ENCODE results near the gene STK32B.

The STK32B gene

GRCh38 chr4:5488413-5488812 is 437.1 kb downstream of the STK32B start:
- no peak overlapping the region for H3K27ac ChIP-seq
- no peaks in the 10 kb centered on the region for H3K36me3 ChIP-seq
- H3K4me3 ChIP-seq (ENCODE audit: low read depth in 1 of 2, low read length in 1 of 2): no peak overlapping the region
- TF ChIP-seq CTCF (IDR thresholded peaks at IDR 0.05): no peak
- H3K4me1 ChIP-seq (ENCODE audit: control insufficient read depth in 1 of 2, insufficient read depth in 1 of 2, low read depth in 1 of 2, low read length in 1 of 2): no peaks in the 10 kb centered on the region
- no peaks in the 10 kb centered on the region for H3K27me3 ChIP-seq
- no peaks in the 10 kb centered on the region for H3K9me3 ChIP-seq

- Histone ChIP-seq H3K9me3 (no peaks in the 10 kb centered on the region), H3K27me3 (no peaks in the 10 kb centered on the region), H3K36me3 (no peaks in the 10 kb centered on the region), H3K4me3 (ENCODE audit: low read depth in 1 of 2, low read length in 1 of 2) (no peak overlapping the region), H3K4me1 (ENCODE audit: control insufficient read depth in 1 of 2, insufficient read depth in 1 of 2, low read depth in 1 of 2, low read length in 1 of 2) (no peaks in the 10 kb centered on the region), H3K27ac (no peak overlapping the region)
- no peak for TF ChIP-seq CTCF (IDR thresholded peaks at IDR 0.05)
Observed at GRCh38 chr4:5489260-5489659, 438.0 kb downstream of the STK32B start.

GRCh38 chr4:5497489-5497888 is 446.2 kb downstream of the STK32B start:
- H3K36me3 ChIP-seq: no peaks in the 10 kb centered on the region
- H3K9me3 ChIP-seq: no peaks in the 10 kb centered on the region
- H3K4me1 ChIP-seq (ENCODE audit: control insufficient read depth in 1 of 2, insufficient read depth in 1 of 2, low read depth in 1 of 2, low read length in 1 of 2): no peaks in the 10 kb centered on the region
- no peak for TF ChIP-seq CTCF (IDR thresholded peaks at IDR 0.05)
- no peak overlapping the region for H3K27ac ChIP-seq
- H3K27me3 ChIP-seq: no peaks in the 10 kb centered on the region
- H3K4me3 ChIP-seq (ENCODE audit: low read depth in 1 of 2, low read length in 1 of 2): no peak overlapping the region

DNA sequence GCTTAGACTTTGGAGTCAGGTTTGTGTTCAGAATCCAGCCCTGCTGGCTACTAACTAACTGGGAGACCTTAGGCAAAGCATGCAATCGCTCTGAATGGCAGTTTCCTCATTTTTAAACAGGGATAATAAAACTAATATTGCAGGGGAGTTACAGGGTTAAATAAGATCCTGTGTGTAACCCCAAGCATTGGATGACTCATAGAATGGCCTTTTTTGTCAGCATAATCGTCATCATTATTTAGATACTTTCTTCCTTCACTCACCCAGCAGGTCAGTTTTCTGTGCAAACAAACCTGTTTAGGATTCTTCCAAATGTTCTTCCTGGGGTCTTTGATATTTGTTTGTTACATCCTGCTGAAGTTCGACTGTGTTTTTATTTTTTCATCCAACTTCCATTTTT is 448.9 kb downstream of the STK32B start:
- TF ChIP-seq CTCF (IDR thresholded peaks at IDR 0.05): no peak
- H3K27me3 ChIP-seq: no peaks in the 10 kb centered on the region
- no peaks in the 10 kb centered on the region for H3K4me1 ChIP-seq (ENCODE audit: control insufficient read depth in 1 of 2, insufficient read depth in 1 of 2, low read depth in 1 of 2, low read length in 1 of 2)
- H3K27ac ChIP-seq: no peak overlapping the region
- no peaks in the 10 kb centered on the region for H3K36me3 ChIP-seq
- H3K9me3 ChIP-seq: no peaks in the 10 kb centered on the region
- H3K4me3 ChIP-seq (ENCODE audit: low read depth in 1 of 2, low read length in 1 of 2): no peak overlapping the region

DNA sequence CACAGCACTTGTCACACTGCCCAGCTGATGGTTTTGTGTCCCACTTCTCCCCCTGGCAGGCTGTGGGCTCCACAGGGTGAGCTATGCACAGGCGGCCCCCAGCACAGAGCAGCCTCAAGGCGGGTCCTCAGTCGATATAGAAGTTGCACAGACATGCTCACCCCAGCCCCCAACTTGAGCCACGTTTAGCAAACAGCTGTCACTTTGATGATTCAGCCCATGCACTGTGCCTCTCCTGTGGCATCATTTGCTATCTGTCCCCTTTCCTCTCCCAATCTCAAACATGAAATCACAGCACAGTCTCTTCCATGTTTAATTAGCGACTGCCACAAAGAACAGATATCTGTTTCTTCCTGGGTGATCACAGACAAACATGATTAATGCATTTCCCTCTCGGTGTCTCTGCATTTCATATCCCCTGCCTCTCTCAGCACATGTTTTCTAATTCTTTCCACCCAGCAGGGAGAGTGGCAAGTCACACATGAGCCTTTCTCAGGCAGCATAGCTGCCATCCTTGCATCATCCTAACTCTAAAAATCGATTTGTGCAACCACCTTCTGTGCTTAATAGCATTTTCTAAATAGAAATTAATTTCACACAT is 452.2 kb downstream of the STK32B start:
- TF ChIP-seq CTCF (IDR thresholded peaks at IDR 0.05): no peak
- no peaks in the 10 kb centered on the region for H3K4me1 ChIP-seq (ENCODE audit: control insufficient read depth in 1 of 2, insufficient read depth in 1 of 2, low read depth in 1 of 2, low read length in 1 of 2)
- H3K27ac ChIP-seq: no peak overlapping the region
- H3K27me3 ChIP-seq: no peaks in the 10 kb centered on the region
- no peaks in the 10 kb centered on the region for H3K36me3 ChIP-seq
- H3K4me3 ChIP-seq (ENCODE audit: low read depth in 1 of 2, low read length in 1 of 2): no peak overlapping the region
- no peaks in the 10 kb centered on the region for H3K9me3 ChIP-seq

DNA sequence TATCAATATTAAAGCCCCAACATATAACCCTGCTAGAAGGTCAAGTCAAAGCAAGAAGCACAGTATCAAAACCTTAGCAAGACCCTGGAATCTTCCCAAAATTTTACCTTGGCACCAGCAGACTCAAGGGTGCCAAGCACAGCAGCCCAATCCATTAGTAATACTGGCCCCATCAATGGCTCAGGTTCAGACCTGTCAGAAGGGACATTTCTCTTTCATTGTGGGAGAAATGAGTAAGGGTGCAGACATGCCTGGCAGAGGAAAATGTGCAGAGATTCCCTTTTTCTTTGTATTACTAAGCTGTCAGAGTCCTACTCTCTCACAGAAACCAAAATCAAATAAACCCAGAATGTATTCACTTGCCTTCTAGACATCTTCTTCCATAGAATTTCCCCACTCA is 453.2 kb downstream of the STK32B start:
- H3K9me3 ChIP-seq: no peaks in the 10 kb centered on the region
- H3K27me3 ChIP-seq: no peaks in the 10 kb centered on the region
- no peak overlapping the region for H3K27ac ChIP-seq
- no peak overlapping the region for H3K4me3 ChIP-seq (ENCODE audit: low read depth in 1 of 2, low read length in 1 of 2)
- TF ChIP-seq CTCF (IDR thresholded peaks at IDR 0.05): no peak
- no peaks in the 10 kb centered on the region for H3K4me1 ChIP-seq (ENCODE audit: control insufficient read depth in 1 of 2, insufficient read depth in 1 of 2, low read depth in 1 of 2, low read length in 1 of 2)
- H3K36me3 ChIP-seq: no peaks in the 10 kb centered on the region

All from neutrophil (primary cell).